Gastrocnemius medialis (tissue), 4 donors: ENCODE results near the gene PRR33. TPM values are rescaled to one million over a fixed set of nuclear protein-coding genes. Genes with fewer than 3 reads are reported as not detected.

ENCODE experiments used
- ATAC-seq, 2 donors: fragments of 150-250 bp; one replicate each; pipeline ENCODE4 v1.9.1; 2016
- DNase-seq, 2 donors: peaks; one replicate each; pipeline ENCODE4 v3.0.0-alpha.2; 2019
- H3K27ac ChIP-seq, 4 donors: fragments of 200-600 bp; sonication (generic); 1 replicate in 1 of 4; 2 replicates in 3 of 4; pipeline ENCODE4 v1.5.1; 2016 to 2018; ENCODE audit warnings: mild to moderate bottlenecking in 2 of 4, moderate library complexity in 1 of 4
- H3K27me3 ChIP-seq, 3 donors: fragments of 200-600 bp; sonication (generic) in 2 of 3; 1 replicate in 1 of 3; 2 replicates in 2 of 3; pipeline versions ENCODE4 v1.5.1 to v1.6.0; 2016 to 2019; ENCODE audit warnings: mild to moderate bottlenecking in 1 of 3, moderate library complexity in 1 of 3
- H3K36me3 ChIP-seq, 2 donors: fragments of 200-600 bp; sonication (generic) in 1 of 2; one replicate each; pipeline ENCODE4 v1.5.1; 2017 to 2018
- H3K4me1 ChIP-seq, 2 donors: fragments of 200-600 bp; sonication (generic) in 1 of 2; one replicate each; pipeline ENCODE4 v1.5.1; 2016 to 2017; ENCODE audit warnings: mild to moderate bottlenecking in 2 of 2
- H3K4me3 ChIP-seq, 4 donors: fragments of 200-600 bp; sonication (generic) in 3 of 4; 1 replicate in 1 of 4; 2 replicates in 3 of 4; pipeline ENCODE4 v1.5.1; 2016 to 2019; ENCODE audit warnings: mild to moderate bottlenecking in 2 of 4
- H3K9me3 ChIP-seq, 3 donors: fragments of 200-600 bp; sonication (generic) in 2 of 3; 1 replicate in 1 of 3; 2 replicates in 2 of 3; pipeline ENCODE4 v1.5.1; 2016 to 2019
- POLR2A ChIP-seq, 2 donors: fragments of 450-650 bp; IDR thresholded peaks; one replicate each; pipeline ENCODE4 v1.6.1; 2017; ENCODE audit warnings: antibody characterized with exemption in 2 of 2, mild to moderate bottlenecking in 2 of 2, moderate library complexity in 2 of 2
- in situ Hi-C, 4 donors: fragments of 200-750 bp; cut with MboI; loops; one replicate each; pipeline versions ENCODE4 v1.15.0 to v1.8.0; 2017; ENCODE audit warnings: low sequenced_read_pairs in 4 of 4
- intact Hi-C: fragments of 100-400 bp; cut with DNase I; formaldehyde crosslinking; loops from one replicate; pipeline ENCODE4 v1.15.1; 2023; ENCODE audit warnings: low total_unique reads
- total RNA-seq, 4 donors: library from RNA; depleted of rRNA; stranded (reverse); fragments of >200 nt; gene quantifications; one replicate each; pipeline versions ENCODE4 v1.1.0 to v1.2.3, GENCODE V29; 2016
- TF ChIP-seq, protein P1 (sequence below), 5 experiments: fragments of 450-650 bp in 3 of 5; fragments of 200-600 bp in 2 of 5; sonication (generic) in 2 of 5; IDR thresholded peaks in 4 of 5; conservative IDR thresholded peaks in 1 of 5; 1 replicate in 4 of 5; 2 replicates in 1 of 5; pipeline ENCODE4 v1.5.1; 2016 to 2019; ENCODE audit warnings: antibody characterized with exemption in 5 of 5, mild to moderate bottlenecking in 3 of 5, moderate library complexity in 3 of 5

PRR33 gene
- total RNA-seq, 4 donors from 2014 or later, result 0.16 to 2.3 (median 1.0) TPM

GRCh38 chr11:1893581-1894359 is 2.1 kb upstream of the PRR33 start:
- Histone ChIP-seq H3K4me3 (no peak overlapping the region), H3K27ac (peak overlapping the region in 1 of 4 donors; percentile 84), H3K9me3 (no peaks in the 10 kb centered on the region), H3K27me3 (no peaks in the 10 kb centered on the region), H3K36me3 (no peaks in the 10 kb centered on the region), H3K4me1 (peaks cover 16 to 35% of the 10 kb centered on the region in 2 donors)
- DNase-seq (no peak), ATAC-seq (no peak)
- no peak for TF ChIP-seq POLR2A (IDR thresholded peaks at IDR 0.05)
- in situ Hi-C loops, result loop anchor here in 1 of 4 donors (25.0 kb wide), 1 partner anchor 269 kb away; the partner anchor contains the start of genes INS and TH
- intact Hi-C loops, result loop anchor here (1.0 kb wide), 1 partner anchor 47 kb away; no protein-coding TSS in a partner anchor

DNA sequence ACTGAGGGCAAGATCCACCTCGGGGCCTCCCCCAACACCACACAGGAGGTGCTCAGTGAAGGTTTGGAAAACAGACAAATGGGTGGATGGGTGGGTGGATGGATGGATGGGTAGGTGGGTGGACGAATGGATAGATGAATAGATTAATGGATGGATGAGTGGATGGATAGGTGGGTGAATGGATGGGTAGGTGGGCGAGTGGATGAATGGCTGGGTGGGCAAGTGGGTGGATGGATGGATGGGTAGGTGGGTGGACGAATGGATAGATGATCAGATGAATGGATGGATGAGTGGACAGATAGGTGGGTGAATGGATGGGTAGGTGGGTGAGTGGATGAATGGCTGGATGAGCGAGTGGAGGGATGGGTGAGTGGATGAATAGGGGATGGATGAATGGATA is 863 bp upstream of the PRR33 start:
- no peaks in the 10 kb centered on the region for H3K27me3 ChIP-seq
- no peak for ATAC-seq
- H3K9me3 ChIP-seq, result no peaks in the 10 kb centered on the region
- no peak for DNase-seq
- in situ Hi-C loops (loop anchor here in 1 of 4 donors (25.0 kb wide), 1 partner anchor 270 kb away; the partner anchor contains the start of genes INS and TH), intact Hi-C loops (no loop called here)
- H3K36me3 ChIP-seq, result no peaks in the 10 kb centered on the region
- peak overlapping the region; percentile 26 to 87 (median 58) for H3K27ac ChIP-seq
- TF ChIP-seq, protein P1, sequence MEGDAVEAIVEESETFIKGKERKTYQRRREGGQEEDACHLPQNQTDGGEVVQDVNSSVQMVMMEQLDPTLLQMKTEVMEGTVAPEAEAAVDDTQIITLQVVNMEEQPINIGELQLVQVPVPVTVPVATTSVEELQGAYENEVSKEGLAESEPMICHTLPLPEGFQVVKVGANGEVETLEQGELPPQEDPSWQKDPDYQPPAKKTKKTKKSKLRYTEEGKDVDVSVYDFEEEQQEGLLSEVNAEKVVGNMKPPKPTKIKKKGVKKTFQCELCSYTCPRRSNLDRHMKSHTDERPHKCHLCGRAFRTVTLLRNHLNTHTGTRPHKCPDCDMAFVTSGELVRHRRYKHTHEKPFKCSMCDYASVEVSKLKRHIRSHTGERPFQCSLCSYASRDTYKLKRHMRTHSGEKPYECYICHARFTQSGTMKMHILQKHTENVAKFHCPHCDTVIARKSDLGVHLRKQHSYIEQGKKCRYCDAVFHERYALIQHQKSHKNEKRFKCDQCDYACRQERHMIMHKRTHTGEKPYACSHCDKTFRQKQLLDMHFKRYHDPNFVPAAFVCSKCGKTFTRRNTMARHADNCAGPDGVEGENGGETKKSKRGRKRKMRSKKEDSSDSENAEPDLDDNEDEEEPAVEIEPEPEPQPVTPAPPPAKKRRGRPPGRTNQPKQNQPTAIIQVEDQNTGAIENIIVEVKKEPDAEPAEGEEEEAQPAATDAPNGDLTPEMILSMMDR (IDR thresholded peaks at IDR 0.05 in 4 of 5, conservative IDR thresholded peaks at IDR 0.05 in 1 of 5), result no peak
- no peak for TF ChIP-seq POLR2A (IDR thresholded peaks at IDR 0.05)
- peak overlapping the region in 1 of 4 donors; percentile 11 for H3K4me3 ChIP-seq
- H3K4me1 ChIP-seq, result peaks cover 16 to 42% of the 10 kb centered on the region in 2 donors

DNA sequence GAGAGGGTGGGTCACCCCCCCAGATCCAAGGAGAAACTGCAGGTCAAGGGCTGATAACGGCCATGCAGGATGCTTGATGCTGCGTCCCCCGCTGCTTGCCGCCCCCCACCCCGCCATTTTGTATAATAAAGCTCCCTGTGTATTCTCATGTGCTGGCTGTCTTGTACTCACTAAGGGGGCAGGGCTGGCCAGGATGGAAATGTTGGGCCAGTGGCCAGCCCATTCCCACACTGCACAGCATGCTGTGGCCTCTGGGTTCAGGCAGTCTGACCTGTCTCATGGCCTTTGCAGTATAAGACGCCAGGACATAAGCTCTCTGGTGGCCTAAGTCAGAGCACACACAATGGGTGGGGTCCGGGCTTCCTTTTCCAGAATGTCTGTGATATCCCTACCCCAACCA is 421 bp upstream of the PRR33 start:
- intact Hi-C loops, result no loop called here

DNA sequence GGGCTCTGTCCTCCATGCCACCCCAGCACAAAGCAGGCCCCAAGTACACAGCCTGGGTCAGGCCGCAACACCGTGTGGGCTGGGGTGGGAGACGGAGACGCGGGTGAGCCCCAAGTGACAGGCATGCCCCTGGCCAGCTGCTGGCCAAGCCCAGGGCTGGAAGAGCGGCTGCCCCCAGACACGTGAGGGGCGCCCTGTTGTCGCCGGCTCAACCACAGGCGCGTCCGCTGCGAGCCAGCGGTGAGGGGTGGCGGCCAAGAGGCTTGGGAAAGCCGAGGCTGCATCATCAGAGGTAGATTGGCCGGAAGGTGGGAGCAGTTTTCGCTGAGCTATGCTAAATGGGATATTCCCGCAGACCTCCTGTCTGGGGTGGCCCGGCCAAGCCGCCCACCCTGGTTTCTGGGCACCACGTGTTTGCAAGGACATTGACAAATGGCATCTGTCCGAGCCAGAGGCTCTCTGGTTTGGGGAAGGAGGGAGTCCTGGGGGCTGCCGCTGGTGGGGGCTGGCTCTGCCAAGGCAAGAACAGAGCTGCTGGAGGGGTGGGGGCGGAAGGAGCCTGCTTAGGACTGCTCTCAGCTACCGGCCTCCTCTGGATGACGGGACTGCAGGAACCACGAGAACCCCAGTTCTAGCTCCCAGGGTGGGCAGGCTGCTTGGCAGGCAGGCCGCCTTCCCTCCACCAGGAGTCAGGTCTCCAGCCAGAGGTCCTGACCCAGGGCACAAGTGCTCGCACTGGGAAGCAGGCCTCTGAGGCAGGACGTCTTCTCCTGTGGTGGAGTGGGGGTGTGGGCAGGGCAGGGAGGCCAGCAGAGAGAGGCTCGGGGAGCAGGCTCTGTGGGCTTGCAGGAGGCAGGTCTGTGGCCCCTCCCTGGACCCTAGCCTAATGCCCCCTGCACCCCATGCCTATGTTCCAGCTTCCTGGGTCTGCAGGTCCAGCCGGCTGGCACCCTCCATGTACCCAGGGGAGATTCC is 552 bp downstream of the PRR33 start:
- H3K27ac ChIP-seq, result peak overlapping the region; percentile 74 to 87 (median 80)
- no peak for TF ChIP-seq POLR2A (IDR thresholded peaks at IDR 0.05)
- TF ChIP-seq, protein P1 (IDR thresholded peaks at IDR 0.05 in 4 of 5, conservative IDR thresholded peaks at IDR 0.05 in 1 of 5), result no peak
- ATAC-seq, result peak; percentile 82 to 86

More for the DNA sequence above, 421 bp upstream of the PRR33 start:
- Histone ChIP-seq H3K4me3 (peak overlapping the region in 1 of 4 donors; percentile 11), H3K36me3 (no peaks in the 10 kb centered on the region), H3K27ac (peak overlapping the region; percentile 26 to 87 (median 80)), H3K27me3 (no peaks in the 10 kb centered on the region), H3K9me3 (no peaks in the 10 kb centered on the region), H3K4me1 (peaks cover 16 to 42% of the 10 kb centered on the region in 2 donors)
- ATAC-seq (no peak), DNase-seq (no peak)
- in situ Hi-C loops, result loop anchor here in 1 of 4 donors (25.0 kb wide), 1 partner anchor 270 kb away; the partner anchor contains the start of genes INS and TH
- TF ChIP-seq, protein P1 (IDR thresholded peaks at IDR 0.05 in 4 of 5, conservative IDR thresholded peaks at IDR 0.05 in 1 of 5), result no peak
- no peak for TF ChIP-seq POLR2A (IDR thresholded peaks at IDR 0.05)

More for the DNA sequence above, 552 bp downstream of the PRR33 start:
- intact Hi-C loops, result no loop called here
- Histone ChIP-seq H3K9me3 (no peaks in the 10 kb centered on the region), H3K36me3 (no peaks in the 10 kb centered on the region), H3K4me1 (peaks cover 16 to 42% of the 10 kb centered on the region in 2 donors), H3K27me3 (no peaks in the 10 kb centered on the region), H3K4me3 (peak overlapping the region in 1 of 4 donors; percentile 6)
- peak; percentile 57 to 85 for DNase-seq
- in situ Hi-C loops, result loop anchor here in 1 of 4 donors (25.0 kb wide), 1 partner anchor 271 kb away; the partner anchor contains the start of genes INS and TH
